B cell (primary cell): ENCODE data around the gene CDKN1A. TPM values are rescaled to one million over a fixed set of nuclear protein-coding genes. Genes with fewer than 3 reads are reported as not detected.

ENCODE experiments used
- ATAC-seq: fragments of 200-7000 bp; cut with Tn5 transposase; one replicate; pipeline ENCODE4 v1.10.0; 2021; ENCODE audit warnings: low read depth, mild to moderate bottlenecking, moderate number of reproducible peaks, moderate library complexity
- CTCF ChIA-PET: fragments of 350-600 bp; sonication (Branson Sonifier 250); formaldehyde crosslinking; loops from one replicate; lab custom pipeline; 2021; ENCODE audit warnings: antibody characterized with exemption, inconsistent platforms; lab: Charles Lee
- POLR2A ChIA-PET: fragments of 350-600 bp; sonication (Branson Sonifier 250); formaldehyde crosslinking; loops from one replicate; lab custom pipeline; 2021; ENCODE audit warnings: antibody characterized with exemption; lab: Charles Lee
- DNase-seq: peaks from one replicate; pipeline ENCODE4 v3.0.0; 2013
- H2AFZ ChIP-seq: 2 replicates; pipeline ENCODE4 v1.6.1; 2012; ENCODE audit warnings: mild to moderate bottlenecking, low read depth, low read length; ENCODE audit not compliant: insufficient read depth, poor library complexity, severe bottlenecking
- H3K27ac ChIP-seq, 2 donors: 1 replicate in 1 of 2; 2 replicates in 1 of 2; pipeline ENCODE4 v1.5.1; 2012 to 2013; ENCODE audit warnings: low read length in 2 of 2, mild to moderate bottlenecking in 2 of 2, moderate library complexity in 1 of 2
- H3K27me3 ChIP-seq, 4 experiments: fragments of 200-600 bp in 1 of 4; sonication (generic) in 1 of 4; replicated peaks in 1 of 4; 1 replicate in 2 of 4; 2 replicates in 2 of 4; pipeline versions ENCODE4 v1.6.1 to v1.7.0; 2013 to 2016; ENCODE audit warnings: low read length in 3 of 4, mild to moderate bottlenecking in 2 of 4, mixed read lengths in 1 of 4, moderate library complexity in 1 of 4; ENCODE audit not compliant: insufficient read depth in 4 of 4, control insufficient read depth in 3 of 4; ENCODE audit errors: control extremely low read depth in 1 of 4
- H3K36me3 ChIP-seq, 2 experiments: replicated peaks in 1 of 2; 1 replicate in 1 of 2; 2 replicates in 1 of 2; pipeline versions ENCODE4 v1.6.1 to v1.7.1; 2013; ENCODE audit warnings: low read length in 1 of 2; ENCODE audit not compliant: insufficient read depth in 2 of 2, control insufficient read depth in 1 of 2; ENCODE audit errors: control extremely low read depth in 1 of 2, extremely low read depth in 1 of 2
- H3K4me1 ChIP-seq, 2 donors: fragments of 200-600 bp in 1 of 2; sonication (generic) in 1 of 2; 1 replicate in 1 of 2; 2 replicates in 1 of 2; pipeline versions ENCODE4 v1.5.1 to v1.6.1; 2013 to 2017; ENCODE audit warnings: low read length in 2 of 2; ENCODE audit not compliant: control insufficient read depth in 2 of 2, insufficient read depth in 2 of 2
- H3K4me2 ChIP-seq: replicated peaks from 2 replicates; pipeline ENCODE3; 2012; ENCODE audit warnings: mild to moderate bottlenecking, low read depth, low read length; ENCODE audit not compliant: poor library complexity, severe bottlenecking
- H3K4me3 ChIP-seq, 5 experiments: fragments of 200-600 bp in 1 of 5; sonication (generic) in 1 of 5; 1 replicate in 3 of 5; 2 replicates in 2 of 5; pipeline versions ENCODE4 v1.5.1 to v1.7.0; 2011 to 2016; ENCODE audit warnings: low read length in 4 of 5, mild to moderate bottlenecking in 4 of 5, low read depth in 2 of 5, control low read depth in 1 of 5, moderate library complexity in 1 of 5; ENCODE audit not compliant: insufficient read depth in 1 of 5; ENCODE audit errors: control extremely low read depth in 1 of 5, extremely low read depth in 1 of 5
- H3K79me2 ChIP-seq: fragments of 200-600 bp; sonication (generic); one replicate; pipeline ENCODE4 v1.6.0; 2016; ENCODE audit warnings: low read length; ENCODE audit not compliant: control insufficient read depth, insufficient read depth
- H3K9ac ChIP-seq: fragments of 200-600 bp; sonication (generic); 2 replicates; pipeline ENCODE4 v1.6.1; 2017; ENCODE audit warnings: mild to moderate bottlenecking, low read length, moderate library complexity
- H3K9me3 ChIP-seq, 3 donors: one replicate each; pipeline versions ENCODE4 v1.6.1 to v1.7.1; 2013; ENCODE audit warnings: low read length in 2 of 3; ENCODE audit not compliant: control insufficient read depth in 2 of 3, insufficient read depth in 1 of 3; ENCODE audit errors: control extremely low read depth in 1 of 3
- H4K20me1 ChIP-seq: 2 replicates; pipeline ENCODE4 v1.6.0; 2012; ENCODE audit warnings: mild to moderate bottlenecking, low read length; ENCODE audit not compliant: insufficient read depth, control insufficient read depth, poor library complexity, severe bottlenecking
- H3K27ac Mint-ChIP-seq: one replicate; pipeline ENCODE4 v1.8.0; 2021; ENCODE audit warnings: mixed read lengths
- H3K27me3 Mint-ChIP-seq: one replicate; pipeline ENCODE4 v1.8.0; 2021; ENCODE audit warnings: mixed read lengths
- H3K4me1 Mint-ChIP-seq: one replicate; pipeline ENCODE4 v1.8.0; 2021; ENCODE audit warnings: mixed read lengths
- H3K4me3 Mint-ChIP-seq: one replicate; pipeline ENCODE4 v1.8.0; 2021; ENCODE audit warnings: mixed read lengths
- H3K9me3 Mint-ChIP-seq: one replicate; pipeline ENCODE4 v1.8.0; 2022; ENCODE audit warnings: mixed read lengths; ENCODE audit not compliant: insufficient read depth
- CTCF ChIP-seq: fragments of 200-600 bp; IDR thresholded peaks from one replicate; pipeline ENCODE4 v1.8.0; 2022; ENCODE audit warnings: antibody characterized with exemption, mild to moderate bottlenecking
- EZH2 ChIP-seq: IDR thresholded peaks from 2 replicates; pipeline ENCODE4 v1.6.1; 2012; ENCODE audit warnings: borderline replicate concordance, low read depth, mild to moderate bottlenecking, moderate library complexity, low read length; ENCODE audit not compliant: insufficient read depth, poor library complexity, severe bottlenecking
- WGBS: methylation state at CpG from one replicate; pipeline ENCODE4 v1.1.5; 2013; ENCODE audit warnings: missing lambda C conversion rate; ENCODE audit not compliant: insufficient coverage; 5-methylcytosine and 5-hydroxymethylcytosine counted together
- intact Hi-C: fragments of 100-400 bp; cut with micrococcal nuclease; formaldehyde crosslinking; loops from one replicate; pipeline ENCODE4 v1.10.0; 2022
- polyA plus RNA-seq: library from polyadenylated mRNA; depleted of rRNA; stranded (reverse); fragments of >200 nt; gene quantifications from 2 replicates; pipeline ENCODE4 v1.2.3, GENCODE V29; 2012
- total RNA-seq, 2 donors: library from RNA; stranded (reverse); fragments of 120-200 nt in 1 of 2; gene quantifications; 1 replicate in 1 of 2; 2 replicates in 1 of 2; pipeline versions ENCODE4 v1.2.3 to v1.2.4, GENCODE V29; 2013 to 2022

Gene CDKN1A
- total and polyA plus RNA-seq, 2 donors (not counting 1 experiment from before 2014, with no cell fraction given) = 45.5 to 352 TPM

GRCh38 chr6:36668591-36668990 lies 9.9 kb upstream of the CDKN1A start:
- no peak for DNase-seq
- CTCF ChIA-PET = interaction anchor here (0.6 to 1.4 kb wide), 3 partner anchors 16 to 90 kb away, joined by 3 to 4 read pairs (median 4); no protein-coding TSS in a partner anchor
- Mint-ChIP-seq H3K4me1 (peaks cover 31% of the 10 kb centered on the region), H3K27ac (no peak overlapping the region), H3K27me3 (no peaks in the 10 kb centered on the region), H3K4me3 (no peak overlapping the region), H3K9me3 (no peaks in the 10 kb centered on the region)
- no peaks in the 10 kb centered on the region for H3K27me3 ChIP-seq
- no peak overlapping the region for H2AFZ ChIP-seq
- no peak overlapping the region for H3K4me3 ChIP-seq
- WGBS = 100% methylated on average over 1 of the region's 7 CpGs
- no peaks in the 10 kb centered on the region for H3K36me3 ChIP-seq
- no peak overlapping the region for H3K9ac ChIP-seq
- TF ChIP-seq CTCF = no peak
- H3K27ac ChIP-seq = no peak overlapping the region
- no peak for ATAC-seq
- POLR2A ChIA-PET = no interaction called here
- intact Hi-C loops = no loop called here
- H3K79me2 ChIP-seq = no peaks in the 10 kb centered on the region
- H3K9me3 ChIP-seq = peaks cover 0 to 3% (median 3%) of the 10 kb centered on the region in 3 donors
- no peaks in the 10 kb centered on the region for H4K20me1 ChIP-seq
- no peak overlapping the region for H3K4me2 ChIP-seq
- peaks cover 18 to 28% of the 10 kb centered on the region in 2 donors for H3K4me1 ChIP-seq

DNA sequence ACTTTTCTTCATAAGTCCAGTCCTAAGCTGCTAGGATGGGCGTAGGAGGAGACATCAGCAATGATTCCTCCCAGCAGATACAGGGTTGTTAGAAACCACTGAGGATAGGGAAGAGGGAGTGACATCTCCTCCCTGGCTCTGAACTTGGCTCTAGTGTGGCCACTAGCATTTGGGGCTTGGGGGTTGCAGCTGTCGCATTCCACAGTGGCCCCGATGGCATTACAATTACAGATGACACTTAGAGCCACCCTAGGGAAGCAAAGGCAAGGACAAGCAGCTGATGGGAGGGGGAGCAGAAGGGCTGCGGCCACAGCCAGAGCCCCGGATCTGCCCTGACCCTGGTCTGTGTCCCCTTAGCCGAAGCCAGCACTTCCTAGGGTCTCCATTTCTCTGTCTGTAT lies 9.5 kb upstream of the CDKN1A start:
- H3K9ac ChIP-seq = no peak overlapping the region
- H3K4me3 ChIP-seq = no peak overlapping the region
- H3K9me3 Mint-ChIP-seq = no peaks in the 10 kb centered on the region
- H3K27ac ChIP-seq = no peak overlapping the region
- WGBS = 100% methylated on average over 1 of the region's 6 CpGs
- peaks cover 18 to 28% of the 10 kb centered on the region in 2 donors for H3K4me1 ChIP-seq
- no peak overlapping the region for H3K27ac Mint-ChIP-seq
- no peak for TF ChIP-seq EZH2
- H3K27me3 ChIP-seq = no peaks in the 10 kb centered on the region
- H4K20me1 ChIP-seq = no peaks in the 10 kb centered on the region
- H3K27me3 Mint-ChIP-seq = no peaks in the 10 kb centered on the region
- H2AFZ ChIP-seq = no peak overlapping the region
- DNase-seq (no peak), ATAC-seq (no peak)
- H3K9me3 ChIP-seq = peaks cover 0 to 3% (median 3%) of the 10 kb centered on the region in 3 donors
- no peak overlapping the region for H3K4me3 Mint-ChIP-seq
- intact Hi-C loops = no loop called here
- peaks cover 29% of the 10 kb centered on the region for H3K4me1 Mint-ChIP-seq
- ChIA-PET CTCF (interaction anchor here (0.6 to 1.4 kb wide), 3 partner anchors 17 to 90 kb away, joined by 3 to 4 read pairs (median 4); no protein-coding TSS in a partner anchor), POLR2A (no interaction called here)
- no peaks in the 10 kb centered on the region for H3K79me2 ChIP-seq
- no peak overlapping the region for H3K4me2 ChIP-seq
- H3K36me3 ChIP-seq = no peaks in the 10 kb centered on the region
